ENCODE data around the gene ACACA.

- no peak for TF ChIP-seq CTCF (IDR thresholded peaks at IDR 0.05; ENCODE audit: low read length)
- TF ChIP-seq EZH2phosphoT487 (IDR thresholded peaks at IDR 0.05; ENCODE audit: low read length): no peak
- no peak for TF ChIP-seq EZH2 (optimal IDR thresholded peaks at IDR 0.05; ENCODE audit: low read depth, low read length)
Measured at GRCh38 chr17:37422971-37423625, 16.5 kb upstream of the ACACA start.

Measured in MM.1S (cell line).